OCI-LY3 (cell line): ENCODE data around the gene MYO5B.

Experiments used
- EZH2phosphoT487 ChIP-seq: fragments of 200-600 bp; shearing (Covaris generic); IDR thresholded peaks from 2 replicates; pipeline ENCODE4 v1.6.1; 2018; ENCODE audit warnings: antibody characterized with exemption, mixed run types, low read depth
- TF ChIP-seq, protein P1 (sequence below): fragments of 200-600, 300-600 bp; sonication (generic); IDR thresholded peaks from 2 replicates; pipeline ENCODE4 v1.5.1; 2014; ENCODE audit warnings: antibody characterized with exemption, low read length, low read depth

GRCh38 chr18:50126471-50126870 is 68.5 kb downstream of the MYO5B start:
- TF ChIP-seq, protein P1, sequence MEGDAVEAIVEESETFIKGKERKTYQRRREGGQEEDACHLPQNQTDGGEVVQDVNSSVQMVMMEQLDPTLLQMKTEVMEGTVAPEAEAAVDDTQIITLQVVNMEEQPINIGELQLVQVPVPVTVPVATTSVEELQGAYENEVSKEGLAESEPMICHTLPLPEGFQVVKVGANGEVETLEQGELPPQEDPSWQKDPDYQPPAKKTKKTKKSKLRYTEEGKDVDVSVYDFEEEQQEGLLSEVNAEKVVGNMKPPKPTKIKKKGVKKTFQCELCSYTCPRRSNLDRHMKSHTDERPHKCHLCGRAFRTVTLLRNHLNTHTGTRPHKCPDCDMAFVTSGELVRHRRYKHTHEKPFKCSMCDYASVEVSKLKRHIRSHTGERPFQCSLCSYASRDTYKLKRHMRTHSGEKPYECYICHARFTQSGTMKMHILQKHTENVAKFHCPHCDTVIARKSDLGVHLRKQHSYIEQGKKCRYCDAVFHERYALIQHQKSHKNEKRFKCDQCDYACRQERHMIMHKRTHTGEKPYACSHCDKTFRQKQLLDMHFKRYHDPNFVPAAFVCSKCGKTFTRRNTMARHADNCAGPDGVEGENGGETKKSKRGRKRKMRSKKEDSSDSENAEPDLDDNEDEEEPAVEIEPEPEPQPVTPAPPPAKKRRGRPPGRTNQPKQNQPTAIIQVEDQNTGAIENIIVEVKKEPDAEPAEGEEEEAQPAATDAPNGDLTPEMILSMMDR, result no peak
- no peak for TF ChIP-seq EZH2phosphoT487
